ENCODE measurements around the gene HRCT1. TPM values are rescaled to one million over a fixed set of nuclear protein-coding genes. Genes with fewer than 3 reads are reported as not detected.

The HRCT1 gene
- total RNA-seq, 1 experiment from 2014 or later, result 0.32 TPM

DNA sequence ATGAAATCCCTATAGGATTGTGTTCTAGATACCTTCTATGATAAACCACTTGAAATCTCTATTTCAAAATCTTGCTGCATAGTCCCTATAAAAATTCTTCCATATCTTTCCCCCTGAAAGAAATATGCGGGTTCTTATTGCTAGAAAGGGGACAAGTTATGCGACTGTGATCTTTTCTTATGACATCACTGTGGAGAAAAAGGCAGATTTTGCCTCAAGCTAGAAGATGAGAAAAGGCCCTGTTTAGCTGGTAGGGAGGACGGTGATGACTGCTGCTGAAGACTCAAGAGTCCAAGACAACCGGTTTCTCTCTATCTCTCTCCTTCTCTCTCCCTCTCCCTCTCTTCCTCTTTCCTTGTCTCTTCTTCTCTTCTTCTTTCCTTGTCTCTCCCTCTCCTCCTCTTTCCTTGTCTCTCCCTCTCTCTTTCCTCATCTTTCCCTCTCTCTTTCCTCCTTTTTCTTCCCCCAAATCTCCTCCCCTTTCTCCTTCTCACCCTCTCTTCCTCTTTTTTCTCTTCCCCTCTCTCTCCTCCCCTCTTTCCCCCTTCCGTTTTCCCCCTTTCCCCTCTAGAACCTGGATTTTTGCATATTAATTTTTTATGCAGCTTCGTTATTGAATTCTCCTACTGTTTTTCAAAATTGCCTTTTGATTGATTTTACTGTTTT lies 46.7 kb downstream of the HRCT1 start (continued):
- TF ChIP-seq, protein P1, sequence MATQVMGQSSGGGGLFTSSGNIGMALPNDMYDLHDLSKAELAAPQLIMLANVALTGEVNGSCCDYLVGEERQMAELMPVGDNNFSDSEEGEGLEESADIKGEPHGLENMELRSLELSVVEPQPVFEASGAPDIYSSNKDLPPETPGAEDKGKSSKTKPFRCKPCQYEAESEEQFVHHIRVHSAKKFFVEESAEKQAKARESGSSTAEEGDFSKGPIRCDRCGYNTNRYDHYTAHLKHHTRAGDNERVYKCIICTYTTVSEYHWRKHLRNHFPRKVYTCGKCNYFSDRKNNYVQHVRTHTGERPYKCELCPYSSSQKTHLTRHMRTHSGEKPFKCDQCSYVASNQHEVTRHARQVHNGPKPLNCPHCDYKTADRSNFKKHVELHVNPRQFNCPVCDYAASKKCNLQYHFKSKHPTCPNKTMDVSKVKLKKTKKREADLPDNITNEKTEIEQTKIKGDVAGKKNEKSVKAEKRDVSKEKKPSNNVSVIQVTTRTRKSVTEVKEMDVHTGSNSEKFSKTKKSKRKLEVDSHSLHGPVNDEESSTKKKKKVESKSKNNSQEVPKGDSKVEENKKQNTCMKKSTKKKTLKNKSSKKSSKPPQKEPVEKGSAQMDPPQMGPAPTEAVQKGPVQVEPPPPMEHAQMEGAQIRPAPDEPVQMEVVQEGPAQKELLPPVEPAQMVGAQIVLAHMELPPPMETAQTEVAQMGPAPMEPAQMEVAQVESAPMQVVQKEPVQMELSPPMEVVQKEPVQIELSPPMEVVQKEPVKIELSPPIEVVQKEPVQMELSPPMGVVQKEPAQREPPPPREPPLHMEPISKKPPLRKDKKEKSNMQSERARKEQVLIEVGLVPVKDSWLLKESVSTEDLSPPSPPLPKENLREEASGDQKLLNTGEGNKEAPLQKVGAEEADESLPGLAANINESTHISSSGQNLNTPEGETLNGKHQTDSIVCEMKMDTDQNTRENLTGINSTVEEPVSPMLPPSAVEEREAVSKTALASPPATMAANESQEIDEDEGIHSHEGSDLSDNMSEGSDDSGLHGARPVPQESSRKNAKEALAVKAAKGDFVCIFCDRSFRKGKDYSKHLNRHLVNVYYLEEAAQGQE (IDR thresholded peaks at IDR 0.05; ENCODE audit: low read depth), result no peak
- TF ChIP-seq, protein P2, sequence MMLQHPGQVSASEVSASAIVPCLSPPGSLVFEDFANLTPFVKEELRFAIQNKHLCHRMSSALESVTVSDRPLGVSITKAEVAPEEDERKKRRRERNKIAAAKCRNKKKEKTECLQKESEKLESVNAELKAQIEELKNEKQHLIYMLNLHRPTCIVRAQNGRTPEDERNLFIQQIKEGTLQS (IDR thresholded peaks at IDR 0.05), result no peak
- TF ChIP-seq ZNF274 (IDR thresholded peaks at IDR 0.05; ENCODE audit: low read depth, low read length) (no peak), EZH2phosphoT487 (IDR thresholded peaks at IDR 0.05; ENCODE audit: borderline replicate concordance) (no peak), RAD21 (IDR thresholded peaks at IDR 0.05; ENCODE audit: low read depth) (no peak)

DNA sequence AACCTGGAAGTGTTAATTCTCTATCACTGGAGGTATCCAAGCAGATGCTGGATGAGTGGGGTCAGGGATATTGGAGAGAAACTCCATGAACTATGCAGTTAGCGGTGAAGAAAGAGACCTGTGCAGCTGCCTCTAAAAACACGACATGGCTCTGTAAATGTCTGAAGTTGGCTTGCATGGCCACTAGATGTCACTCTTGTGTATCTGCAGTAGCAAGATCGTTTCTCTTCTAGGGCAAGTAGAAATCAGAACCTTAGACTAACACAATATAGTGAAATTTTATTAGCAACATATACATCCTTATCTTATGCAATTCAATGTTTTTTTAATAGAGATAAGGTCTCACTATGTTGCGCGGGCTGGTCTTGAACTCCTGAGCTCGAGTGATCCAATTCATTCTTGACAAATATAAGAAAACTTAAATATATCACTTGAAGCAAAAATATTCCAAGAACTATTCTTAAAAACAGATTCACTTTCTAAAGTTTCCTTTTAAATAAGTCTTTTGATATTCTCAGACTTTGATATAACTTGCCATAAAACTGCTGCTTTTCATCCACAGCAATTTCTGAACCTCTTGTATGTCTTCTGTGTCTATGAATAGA lies 49.0 kb downstream of the HRCT1 start:
- intact Hi-C loops (cut with micrococcal nuclease), result loop anchor here (1.0 to 5.0 kb wide), 2 partner anchors 68 to 212 kb away; partner anchors contain the start of gene CCIN
- RAD21 ChIA-PET (ENCODE audit: low non-redundant PET in 1 of 2, low total read pairs in 2 of 2, uncharacterized antibody in 2 of 2, unreplicated experiment in 2 of 2), result interaction anchor here in 1 of 2 experiments (1.0 kb wide), 1 partner anchor 68 kb away, joined by 4 read pairs; no protein-coding TSS in a partner anchor
- H3K4me1 ChIP-seq (ENCODE audit: control insufficient read depth in 1 of 2, insufficient read depth in 2 of 2, low read length in 2 of 2), result peaks cover 0 to 8% of the 10 kb centered on the region in 2 experiments; a peak in 3 of 4 replicates
- H3K4me3 ChIP-seq (replicated peaks in 1 of 2; ENCODE audit: low read depth in 1 of 2, low read length in 2 of 2), result peak overlapping the region in 1 of 2 experiments; percentile 26; a peak in 1 of 4 replicates
- POLR2A ChIA-PET, result interaction anchor here (1.1 kb wide), 1 partner anchor 9 kb away, joined by 4 read pairs; no protein-coding TSS in a partner anchor
- no peaks in the 10 kb centered on the region for H3K27me3 ChIP-seq (ENCODE audit: insufficient read depth, low read length)
- H3K27ac ChIP-seq (ENCODE audit: low read depth, low read length), result no peak overlapping the region
- no TSS peak for BruUV-seq (replicated peaks)
- H3K79me2 ChIP-seq (ENCODE audit: insufficient read depth, low read length), result no peaks in the 10 kb centered on the region
- H4K20me1 ChIP-seq (ENCODE audit: insufficient read depth), result no peaks in the 10 kb centered on the region
- no peaks in the 10 kb centered on the region for H3K36me3 ChIP-seq (ENCODE audit: control insufficient read depth in 1 of 2, insufficient read depth in 2 of 2, low read length in 2 of 2)
- no peaks in the 10 kb centered on the region for H3K9me3 ChIP-seq (ENCODE audit: control insufficient read depth in 1 of 2, insufficient read depth in 1 of 2, low read depth in 1 of 2, low read length in 2 of 2)
- H2AFZ ChIP-seq (ENCODE audit: low read depth, low read length, poor library complexity, severe bottlenecking), result peak overlapping the region; percentile 92
- peak; percentile 67 for DNase-seq (ENCODE audit: low read depth, low spot score)
- ATAC-seq, result peak; percentile 95
- H3K9ac ChIP-seq (ENCODE audit: low read length), result no peak overlapping the region
- peak overlapping the region; percentile 65 for H3K4me2 ChIP-seq (ENCODE audit: low read length)
- no peaks in the 10 kb centered on the region for H3K9me2 ChIP-seq (ENCODE audit: insufficient read depth)
- CTCF ChIA-PET, result interaction anchor here (0.6 to 4.1 kb wide), 13 partner anchors 8 to 495 kb away, joined by 3 to 46 read pairs (median 5); partner anchors contain the start of gene RECK
- TF ChIP-seq, protein P1 (IDR thresholded peaks at IDR 0.05; ENCODE audit: low read depth), result no peak
- TF ChIP-seq, protein P3, sequence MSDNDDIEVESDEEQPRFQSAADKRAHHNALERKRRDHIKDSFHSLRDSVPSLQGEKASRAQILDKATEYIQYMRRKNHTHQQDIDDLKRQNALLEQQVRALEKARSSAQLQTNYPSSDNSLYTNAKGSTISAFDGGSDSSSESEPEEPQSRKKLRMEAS (IDR thresholded peaks at IDR 0.05), result no peak
- TF ChIP-seq RAD21 (IDR thresholded peaks at IDR 0.05; ENCODE audit: low read depth) (peak; percentile 83), YY1 (IDR thresholded peaks at IDR 0.05; ENCODE audit: extremely low read depth, insufficient replicate concordance, low read depth, low read length) (peak; percentile 43), ZFX (IDR thresholded peaks at IDR 0.05) (no peak), EZH2 (IDR thresholded peaks at IDR 0.05) (no peak), FOSL1 (IDR thresholded peaks at IDR 0.05; ENCODE audit: low read depth) (no peak)
- TF ChIP-seq, protein P4, sequence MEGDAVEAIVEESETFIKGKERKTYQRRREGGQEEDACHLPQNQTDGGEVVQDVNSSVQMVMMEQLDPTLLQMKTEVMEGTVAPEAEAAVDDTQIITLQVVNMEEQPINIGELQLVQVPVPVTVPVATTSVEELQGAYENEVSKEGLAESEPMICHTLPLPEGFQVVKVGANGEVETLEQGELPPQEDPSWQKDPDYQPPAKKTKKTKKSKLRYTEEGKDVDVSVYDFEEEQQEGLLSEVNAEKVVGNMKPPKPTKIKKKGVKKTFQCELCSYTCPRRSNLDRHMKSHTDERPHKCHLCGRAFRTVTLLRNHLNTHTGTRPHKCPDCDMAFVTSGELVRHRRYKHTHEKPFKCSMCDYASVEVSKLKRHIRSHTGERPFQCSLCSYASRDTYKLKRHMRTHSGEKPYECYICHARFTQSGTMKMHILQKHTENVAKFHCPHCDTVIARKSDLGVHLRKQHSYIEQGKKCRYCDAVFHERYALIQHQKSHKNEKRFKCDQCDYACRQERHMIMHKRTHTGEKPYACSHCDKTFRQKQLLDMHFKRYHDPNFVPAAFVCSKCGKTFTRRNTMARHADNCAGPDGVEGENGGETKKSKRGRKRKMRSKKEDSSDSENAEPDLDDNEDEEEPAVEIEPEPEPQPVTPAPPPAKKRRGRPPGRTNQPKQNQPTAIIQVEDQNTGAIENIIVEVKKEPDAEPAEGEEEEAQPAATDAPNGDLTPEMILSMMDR (IDR thresholded peaks at IDR 0.05 in 2 of 3, conservative IDR thresholded peaks at IDR 0.05 in 1 of 3; ENCODE audit: borderline replicate concordance in 1 of 3, insufficient read depth in 1 of 3, low read depth in 2 of 3, low read length in 2 of 3), result peak; percentile 86 to 89 (median 88)

All from HCT116 (cell line).